ENCODE data around the gene PDE4A.
A peak's percentile ranks its signal among the peaks of the same experiment; 100 is the strongest.
"Not testable (repeated sequence)": the region's sequence is repeated elsewhere in the genome, so short reads cannot be mapped to it uniquely, and the experiment has no call there.

Gene PDE4A

DNA sequence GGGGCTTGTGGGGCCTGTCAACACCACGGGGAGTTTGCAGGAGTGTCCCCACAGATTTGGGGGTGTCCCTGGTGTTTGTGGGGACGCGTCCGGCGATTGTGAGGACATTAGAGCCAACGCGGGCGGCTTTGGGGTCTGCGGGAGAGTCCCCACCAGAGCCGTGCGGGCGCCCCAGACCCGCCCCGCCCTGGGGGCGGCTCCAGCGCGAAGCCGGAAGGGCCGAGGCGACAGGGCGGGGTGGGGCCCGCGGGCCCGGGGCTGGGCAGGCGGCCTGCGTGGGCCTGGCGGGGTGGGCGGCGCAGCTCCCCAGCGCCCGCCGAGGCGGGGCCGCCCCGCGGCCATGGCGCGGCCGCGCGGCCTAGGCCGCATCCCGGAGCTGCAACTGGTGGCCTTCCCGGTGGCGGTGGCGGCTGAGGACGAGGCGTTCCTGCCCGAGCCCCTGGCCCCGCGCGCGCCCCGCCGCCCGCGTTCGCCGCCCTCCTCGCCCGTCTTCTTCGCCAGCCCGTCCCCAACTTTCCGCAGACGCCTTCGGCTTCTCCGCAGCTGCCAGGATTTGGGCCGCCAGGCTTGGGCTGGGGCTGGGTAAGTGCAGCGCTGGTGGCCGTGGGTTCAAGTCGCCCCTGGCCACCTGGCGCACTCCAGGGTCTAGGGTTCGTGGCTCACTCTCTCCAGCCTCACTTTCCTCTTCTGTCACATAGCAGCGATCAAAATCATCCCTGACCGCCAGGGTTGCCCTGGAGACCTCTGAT is 10.3 kb downstream of the PDE4A start:
- DNase-seq, result no peak

- DNase-seq, result peak; percentile 73
Observed at GRCh38 chr19:10431254-10431942, 11.1 kb downstream of the PDE4A start.

- peak; percentile 84 for DNase-seq
Observed at GRCh38 chr19:10431943-10432735, 11.8 kb downstream of the PDE4A start.

- no peak for DNase-seq
Observed at GRCh38 chr19:10432736-10433130, 12.4 kb downstream of the PDE4A start.

- no peak for DNase-seq
Observed at GRCh38 chr19:10433131-10433536, 12.8 kb downstream of the PDE4A start.

- DNase-seq, result no peak
Observed at GRCh38 chr19:10439588-10439987, 19.2 kb downstream of the PDE4A start.

DNA sequence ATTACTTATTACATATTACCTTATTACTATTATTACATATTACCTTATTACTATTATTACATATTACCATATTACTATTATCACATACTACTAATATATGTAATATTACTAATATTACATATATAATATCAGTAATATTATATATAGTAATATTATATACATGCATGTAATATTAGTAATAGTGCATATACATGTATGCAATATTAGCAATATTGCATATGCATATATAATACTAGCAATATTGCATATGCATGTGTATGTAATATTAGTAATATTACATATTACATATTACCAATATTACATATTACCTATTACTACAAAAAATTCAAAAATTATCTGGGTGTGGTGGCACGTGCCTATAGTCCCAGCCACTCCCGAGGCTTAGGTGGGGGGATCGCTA is 22.4 kb downstream of the PDE4A start:
- DNase-seq, result no peak

DNA sequence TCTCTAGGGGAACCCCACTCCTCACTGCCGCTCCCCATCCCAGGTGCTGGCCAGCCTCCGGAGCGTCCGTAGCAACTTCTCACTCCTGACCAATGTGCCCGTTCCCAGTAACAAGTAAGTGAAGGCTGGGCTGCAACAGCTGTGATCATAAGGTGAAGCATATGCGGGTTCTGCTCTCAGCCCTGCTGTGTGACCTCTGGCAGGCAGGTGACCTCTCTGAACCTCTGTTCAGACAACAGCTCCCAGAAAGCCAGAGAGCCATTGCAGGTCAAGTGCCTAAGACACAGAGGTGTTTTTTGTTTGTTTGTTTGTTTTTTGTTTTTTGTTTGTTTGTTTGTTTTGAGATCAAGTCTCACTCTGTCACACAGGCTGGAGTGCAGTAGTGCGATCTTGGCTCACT is 28.7 kb downstream of the PDE4A start:
- DNase-seq, result no peak

- no peak for DNase-seq
Observed at GRCh38 chr19:10450191-10450852, 30.0 kb downstream of the PDE4A start.

GRCh38 chr19:10450853-10451609 is 30.7 kb downstream of the PDE4A start:
- DNase-seq, result no peak

DNA sequence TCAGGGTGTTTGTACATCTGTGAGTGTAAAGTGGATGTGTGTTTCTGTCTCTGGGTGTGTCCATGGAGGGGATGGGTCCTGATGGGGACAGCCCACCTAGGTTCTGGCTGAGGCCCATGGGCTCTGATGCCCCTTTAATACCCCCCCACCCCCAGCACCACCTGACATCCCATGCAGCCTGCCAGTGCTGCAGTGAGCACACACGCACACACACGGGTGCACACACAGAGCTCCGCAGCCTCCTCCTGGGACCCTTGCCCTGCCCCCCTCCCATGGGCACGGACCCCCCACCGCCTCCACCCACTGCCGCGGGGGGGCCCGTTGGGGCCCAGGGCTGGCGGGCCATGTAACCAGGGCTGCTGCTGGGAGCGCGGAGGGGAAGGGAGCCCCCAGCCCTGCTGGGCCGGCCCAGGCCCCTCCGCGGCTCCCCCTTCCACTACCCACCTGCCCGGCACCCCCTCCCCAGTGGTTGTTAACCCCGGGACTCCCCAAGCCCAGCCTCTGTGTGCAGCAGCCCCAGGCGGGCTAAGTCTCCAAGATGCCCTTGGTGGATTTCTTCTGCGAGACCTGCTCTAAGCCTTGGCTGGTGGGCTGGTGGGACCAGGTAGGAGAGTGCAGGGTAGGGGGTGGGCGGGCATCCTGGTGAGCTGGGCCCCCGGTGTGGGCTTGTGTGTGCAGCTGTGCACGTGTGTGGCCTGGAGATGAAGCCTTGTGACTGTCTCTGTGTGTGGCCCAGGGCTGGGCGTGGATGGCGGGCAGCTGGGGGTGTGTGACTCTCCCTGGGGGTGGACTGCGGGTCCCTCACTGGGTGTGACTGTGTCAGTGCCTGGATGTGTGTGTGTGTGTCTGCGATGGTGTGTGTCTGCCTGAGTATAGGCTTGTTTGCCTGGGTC is 32.6 kb downstream of the PDE4A start:
- DNase-seq, result no peak

DNA sequence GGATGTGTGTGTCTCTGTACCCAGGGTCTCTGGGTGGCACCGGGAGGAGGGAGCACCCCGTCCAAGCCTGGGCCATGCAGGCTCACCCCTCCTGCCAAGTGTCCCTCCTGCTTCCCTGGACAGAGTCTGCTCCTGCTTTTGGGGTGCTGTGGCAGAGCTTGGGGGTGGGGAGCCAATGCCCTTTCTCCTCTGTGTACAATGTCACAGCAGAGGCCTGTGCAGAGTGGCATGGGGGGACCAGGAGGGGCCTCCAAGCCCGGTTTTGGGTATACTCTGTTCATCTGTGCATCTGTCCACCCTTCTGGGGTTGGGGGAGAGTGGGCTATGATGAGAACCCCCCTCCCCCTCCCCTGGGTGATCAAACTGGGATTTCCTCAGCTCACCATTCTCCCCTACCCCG is 33.5 kb downstream of the PDE4A start:
- no peak for DNase-seq

- DNase-seq, result no peak
Observed at GRCh38 chr19:10454267-10454666, 33.9 kb downstream of the PDE4A start.

GRCh38 chr19:10458733-10459132 is 38.4 kb downstream of the PDE4A start:
- DNase-seq, result not testable (repeated sequence)

DNA sequence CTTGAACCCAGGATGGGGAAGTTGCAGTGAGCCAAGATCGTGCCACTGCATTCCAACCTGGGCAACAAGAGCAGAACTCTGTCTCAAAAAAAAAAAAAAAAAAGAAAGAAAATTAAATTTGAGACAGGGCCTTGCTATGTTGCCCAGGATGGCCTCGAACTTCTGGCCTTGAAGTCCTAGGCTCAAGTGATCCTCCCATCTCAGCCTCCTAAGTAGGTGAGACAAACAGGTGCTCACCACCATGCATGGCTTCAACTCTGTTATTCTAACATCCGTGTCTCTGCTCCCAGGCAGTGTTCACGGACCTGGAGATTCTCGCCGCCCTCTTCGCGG is 40.3 kb downstream of the PDE4A start:
- no peak for DNase-seq

DNA sequence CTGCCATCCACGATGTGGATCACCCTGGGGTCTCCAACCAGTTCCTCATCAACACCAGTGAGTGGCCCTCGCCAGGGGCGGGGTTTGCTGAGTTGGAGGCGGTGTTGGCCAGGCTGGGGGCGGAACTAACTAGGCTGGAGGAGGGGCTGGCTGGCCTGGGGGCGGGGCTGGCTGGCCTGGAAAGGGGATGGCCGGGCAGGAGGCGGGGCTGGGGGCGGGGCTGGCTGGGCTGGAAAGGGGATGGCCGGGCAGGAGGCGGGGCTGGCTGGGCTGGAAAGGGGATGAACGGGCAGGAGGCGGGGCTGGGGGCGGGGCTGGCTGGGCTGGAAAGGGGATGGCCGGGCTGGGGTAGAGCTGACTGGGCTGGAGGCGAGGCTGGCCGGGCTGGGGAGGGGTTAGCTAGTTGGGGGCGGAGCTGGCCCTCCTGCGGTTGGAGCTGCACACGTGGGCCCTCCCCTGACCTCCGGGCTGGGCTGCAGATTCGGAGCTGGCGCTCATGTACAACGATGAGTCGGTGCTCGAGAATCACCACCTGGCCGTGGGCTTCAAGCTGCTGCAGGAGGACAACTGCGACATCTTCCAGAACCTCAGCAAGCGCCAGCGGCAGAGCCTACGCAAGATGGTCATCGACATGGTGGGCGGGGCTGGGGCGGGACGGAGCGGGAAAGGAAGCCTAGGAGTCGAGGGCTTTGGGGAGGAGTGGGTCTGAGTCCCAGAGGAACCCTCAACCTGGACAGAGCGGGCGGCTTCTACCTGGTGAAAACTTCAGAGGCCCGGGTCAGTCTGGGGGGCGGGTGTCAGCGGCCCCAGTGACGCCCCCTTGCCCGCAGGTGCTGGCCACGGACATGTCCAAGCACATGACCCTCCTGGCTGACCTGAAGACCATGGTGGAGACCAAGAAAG is 41.0 kb downstream of the PDE4A start:
- DNase-seq, result peak; percentile 91

DNA sequence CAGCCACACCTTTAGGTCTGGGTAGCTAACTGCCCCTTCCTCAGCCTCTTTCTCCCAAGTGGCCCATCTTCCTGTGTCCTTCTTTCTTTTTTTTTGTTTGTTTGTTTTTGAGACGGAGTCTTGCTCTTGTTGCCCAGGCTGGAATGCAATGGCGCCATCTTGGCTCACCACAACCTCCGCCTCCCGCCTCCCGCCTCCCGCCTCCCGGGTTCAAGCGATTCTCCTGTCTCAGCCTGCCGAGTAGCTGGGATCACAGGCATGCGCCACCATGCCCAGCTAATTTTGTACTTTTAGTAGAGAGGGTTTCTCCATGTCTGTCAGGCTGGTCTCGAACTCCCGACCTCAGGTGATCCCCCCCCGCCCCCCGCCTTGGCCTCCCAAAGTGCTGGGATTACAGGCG is 41.7 kb downstream of the PDE4A start:
- not testable (repeated sequence) for DNase-seq

DNA sequence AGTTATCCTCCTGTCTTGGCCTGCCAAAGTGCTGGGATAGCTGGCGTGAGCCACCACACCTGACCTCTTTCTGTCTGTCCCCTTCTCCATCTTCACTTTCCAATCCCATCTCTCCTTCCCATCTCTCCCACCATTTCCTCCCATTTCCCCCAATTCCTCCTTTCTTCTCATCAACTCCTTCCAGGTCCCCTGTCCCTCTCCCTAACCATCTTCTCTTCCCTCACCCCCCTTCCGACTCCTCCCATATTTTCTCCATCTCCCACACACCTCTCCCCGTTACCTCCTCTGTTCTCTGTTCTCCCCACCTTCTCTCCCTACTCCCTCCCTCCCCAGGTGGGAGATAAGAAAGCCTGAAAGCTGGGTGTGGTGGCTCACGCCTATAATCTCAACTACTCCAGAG is 42.2 kb downstream of the PDE4A start:
- no peak for DNase-seq

DNA sequence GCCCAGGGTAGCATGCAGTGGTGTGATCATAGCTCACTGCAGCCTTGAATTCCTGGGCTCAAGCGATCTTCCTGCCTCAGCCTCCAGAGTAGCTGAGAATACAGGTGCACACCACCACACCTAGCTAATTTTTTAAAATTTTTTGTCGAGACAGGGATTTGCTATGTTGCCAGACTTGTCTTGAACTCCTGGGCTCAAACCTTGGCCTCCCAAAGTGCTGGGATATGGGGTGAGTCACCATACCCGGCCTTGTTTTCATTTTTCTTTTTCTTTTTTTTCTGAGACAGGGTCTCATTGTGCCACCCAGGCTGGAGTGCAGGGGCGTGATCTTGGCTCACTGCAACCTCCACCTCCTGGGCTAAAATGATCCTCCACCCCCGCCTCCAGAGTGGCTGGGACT is 44.1 kb downstream of the PDE4A start:
- DNase-seq, result no peak

GRCh38 chr19:10467104-10467706 is 46.9 kb downstream of the PDE4A start:
- no peak for DNase-seq
